ENCODE data around the gene SEMA3A.

DNA sequence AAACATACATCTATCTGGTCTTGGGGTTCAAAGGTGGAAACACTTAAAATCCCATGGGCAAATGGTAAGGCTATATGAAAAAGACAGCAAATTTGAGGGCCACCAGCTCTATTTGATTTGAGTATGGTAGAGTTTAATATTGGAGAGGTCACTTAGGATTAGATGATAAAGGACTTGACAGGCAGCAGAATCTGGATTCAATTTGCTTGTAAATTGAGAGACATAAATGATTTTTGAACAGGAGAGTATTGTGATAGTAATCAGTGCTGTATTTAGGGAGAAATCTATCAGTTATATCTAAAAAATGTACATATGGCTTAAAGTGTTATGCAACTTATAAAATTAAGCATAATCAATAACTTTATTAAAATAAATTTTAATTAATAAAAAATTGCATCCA, 155.2 kb downstream of the SEMA3A start:
- TF ChIP-seq ZNF70 (CRISPR knock-in tag; IDR thresholded peaks at IDR 0.05), result no peak
- TF ChIP-seq, protein P1, sequence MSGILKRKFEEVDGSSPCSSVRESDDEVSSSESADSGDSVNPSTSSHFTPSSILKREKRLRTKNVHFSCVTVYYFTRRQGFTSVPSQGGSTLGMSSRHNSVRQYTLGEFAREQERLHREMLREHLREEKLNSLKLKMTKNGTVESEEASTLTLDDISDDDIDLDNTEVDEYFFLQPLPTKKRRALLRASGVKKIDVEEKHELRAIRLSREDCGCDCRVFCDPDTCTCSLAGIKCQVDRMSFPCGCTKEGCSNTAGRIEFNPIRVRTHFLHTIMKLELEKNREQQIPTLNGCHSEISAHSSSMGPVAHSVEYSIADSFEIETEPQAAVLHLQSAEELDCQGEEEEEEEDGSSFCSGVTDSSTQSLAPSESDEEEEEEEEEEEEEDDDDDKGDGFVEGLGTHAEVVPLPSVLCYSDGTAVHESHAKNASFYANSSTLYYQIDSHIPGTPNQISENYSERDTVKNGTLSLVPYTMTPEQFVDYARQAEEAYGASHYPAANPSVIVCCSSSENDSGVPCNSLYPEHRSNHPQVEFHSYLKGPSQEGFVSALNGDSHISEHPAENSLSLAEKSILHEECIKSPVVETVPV (CRISPR knock-in tag; IDR thresholded peaks at IDR 0.05), result no peak
- TF ChIP-seq, protein P2, sequence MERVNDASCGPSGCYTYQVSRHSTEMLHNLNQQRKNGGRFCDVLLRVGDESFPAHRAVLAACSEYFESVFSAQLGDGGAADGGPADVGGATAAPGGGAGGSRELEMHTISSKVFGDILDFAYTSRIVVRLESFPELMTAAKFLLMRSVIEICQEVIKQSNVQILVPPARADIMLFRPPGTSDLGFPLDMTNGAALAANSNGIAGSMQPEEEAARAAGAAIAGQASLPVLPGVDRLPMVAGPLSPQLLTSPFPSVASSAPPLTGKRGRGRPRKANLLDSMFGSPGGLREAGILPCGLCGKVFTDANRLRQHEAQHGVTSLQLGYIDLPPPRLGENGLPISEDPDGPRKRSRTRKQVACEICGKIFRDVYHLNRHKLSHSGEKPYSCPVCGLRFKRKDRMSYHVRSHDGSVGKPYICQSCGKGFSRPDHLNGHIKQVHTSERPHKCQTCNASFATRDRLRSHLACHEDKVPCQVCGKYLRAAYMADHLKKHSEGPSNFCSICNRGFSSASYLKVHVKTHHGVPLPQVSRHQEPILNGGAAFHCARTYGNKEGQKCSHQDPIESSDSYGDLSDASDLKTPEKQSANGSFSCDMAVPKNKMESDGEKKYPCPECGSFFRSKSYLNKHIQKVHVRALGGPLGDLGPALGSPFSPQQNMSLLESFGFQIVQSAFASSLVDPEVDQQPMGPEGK (CRISPR knock-in tag; IDR thresholded peaks at IDR 0.05; ENCODE audit: borderline replicate concordance), result no peak
- TF ChIP-seq, protein P3, sequence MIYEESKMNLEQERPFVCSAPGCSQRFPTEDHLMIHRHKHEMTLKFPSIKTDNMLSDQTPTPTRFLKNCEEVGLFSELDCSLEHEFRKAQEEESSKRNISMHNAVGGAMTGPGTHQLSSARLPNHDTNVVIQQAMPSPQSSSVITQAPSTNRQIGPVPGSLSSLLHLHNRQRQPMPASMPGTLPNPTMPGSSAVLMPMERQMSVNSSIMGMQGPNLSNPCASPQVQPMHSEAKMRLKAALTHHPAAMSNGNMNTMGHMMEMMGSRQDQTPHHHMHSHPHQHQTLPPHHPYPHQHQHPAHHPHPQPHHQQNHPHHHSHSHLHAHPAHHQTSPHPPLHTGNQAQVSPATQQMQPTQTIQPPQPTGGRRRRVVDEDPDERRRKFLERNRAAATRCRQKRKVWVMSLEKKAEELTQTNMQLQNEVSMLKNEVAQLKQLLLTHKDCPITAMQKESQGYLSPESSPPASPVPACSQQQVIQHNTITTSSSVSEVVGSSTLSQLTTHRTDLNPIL (CRISPR knock-in tag; IDR thresholded peaks at IDR 0.05; ENCODE audit: low read depth), result no peak
- no peak for TF ChIP-seq ZFP30 (CRISPR knock-in tag; IDR thresholded peaks at IDR 0.05)
- TF ChIP-seq GLIS3 (CRISPR knock-in tag; IDR thresholded peaks at IDR 0.05), result no peak
- TF ChIP-seq, protein P4, sequence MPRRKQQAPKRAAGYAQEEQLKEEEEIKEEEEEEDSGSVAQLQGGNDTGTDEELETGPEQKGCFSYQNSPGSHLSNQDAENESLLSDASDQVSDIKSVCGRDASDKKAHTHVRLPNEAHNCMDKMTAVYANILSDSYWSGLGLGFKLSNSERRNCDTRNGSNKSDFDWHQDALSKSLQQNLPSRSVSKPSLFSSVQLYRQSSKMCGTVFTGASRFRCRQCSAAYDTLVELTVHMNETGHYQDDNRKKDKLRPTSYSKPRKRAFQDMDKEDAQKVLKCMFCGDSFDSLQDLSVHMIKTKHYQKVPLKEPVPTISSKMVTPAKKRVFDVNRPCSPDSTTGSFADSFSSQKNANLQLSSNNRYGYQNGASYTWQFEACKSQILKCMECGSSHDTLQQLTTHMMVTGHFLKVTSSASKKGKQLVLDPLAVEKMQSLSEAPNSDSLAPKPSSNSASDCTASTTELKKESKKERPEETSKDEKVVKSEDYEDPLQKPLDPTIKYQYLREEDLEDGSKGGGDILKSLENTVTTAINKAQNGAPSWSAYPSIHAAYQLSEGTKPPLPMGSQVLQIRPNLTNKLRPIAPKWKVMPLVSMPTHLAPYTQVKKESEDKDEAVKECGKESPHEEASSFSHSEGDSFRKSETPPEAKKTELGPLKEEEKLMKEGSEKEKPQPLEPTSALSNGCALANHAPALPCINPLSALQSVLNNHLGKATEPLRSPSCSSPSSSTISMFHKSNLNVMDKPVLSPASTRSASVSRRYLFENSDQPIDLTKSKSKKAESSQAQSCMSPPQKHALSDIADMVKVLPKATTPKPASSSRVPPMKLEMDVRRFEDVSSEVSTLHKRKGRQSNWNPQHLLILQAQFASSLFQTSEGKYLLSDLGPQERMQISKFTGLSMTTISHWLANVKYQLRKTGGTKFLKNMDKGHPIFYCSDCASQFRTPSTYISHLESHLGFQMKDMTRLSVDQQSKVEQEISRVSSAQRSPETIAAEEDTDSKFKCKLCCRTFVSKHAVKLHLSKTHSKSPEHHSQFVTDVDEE (CRISPR knock-in tag; IDR thresholded peaks at IDR 0.05), result no peak
